Psoas muscle (tissue), 8 donors: ENCODE results near the gene CACNA1C. TPM values are rescaled to one million over a fixed set of nuclear protein-coding genes. Genes with fewer than 3 reads are reported as not detected.

Source experiments
- ATAC-seq, 4 donors: fragments of 200-7000 bp; cut with Tn5 transposase; one replicate each; pipeline ENCODE4 v1.9.1; 2020; ENCODE audit warnings: moderate library complexity in 3 of 4, mild to moderate bottlenecking in 2 of 4
- DNase-seq, 2 donors: peaks; one replicate each; pipeline ENCODE4 v3.0.0-alpha.2; 2020
- H3K27ac ChIP-seq: fragments of 200-600 bp; one replicate; pipeline ENCODE4 v1.8.0; 2022
- H3K27me3 ChIP-seq, 3 donors: fragments of 200-600 bp in 1 of 3; one replicate each; pipeline versions ENCODE4 v1.6.1 to v1.8.0; 2013 to 2022; ENCODE audit warnings: low read length in 2 of 3, mild to moderate bottlenecking in 2 of 3, moderate library complexity in 1 of 3; ENCODE audit not compliant: insufficient read depth in 3 of 3
- H3K36me3 ChIP-seq, 2 donors: fragments of 200-600 bp in 1 of 2; one replicate each; pipeline versions ENCODE4 v1.6.1 to v1.8.0; 2013 to 2022; ENCODE audit warnings: low read depth in 1 of 2, mild to moderate bottlenecking in 1 of 2, moderate library complexity in 1 of 2; ENCODE audit not compliant: insufficient read depth in 1 of 2
- H3K4me1 ChIP-seq: fragments of 200-600 bp; one replicate; pipeline ENCODE4 v1.8.0; 2022
- H3K4me3 ChIP-seq: fragments of 200-600 bp; one replicate; pipeline ENCODE4 v1.8.0; 2022; ENCODE audit warnings: mild to moderate bottlenecking
- H3K9me3 ChIP-seq: fragments of 200-600 bp; one replicate; pipeline ENCODE4 v1.8.0; 2022
- CTCF ChIP-seq: fragments of 200-600 bp; IDR thresholded peaks from one replicate; pipeline ENCODE4 v1.8.0; 2022; ENCODE audit warnings: antibody characterized with exemption
- WGBS, 3 donors: extraction: QIAGEN DNeasy Blood & Tissue Kit; methylation state at CpG; one replicate each; pipeline versions ENCODE4 v1.1.6 to v1.1.7; 2013; 5-methylcytosine and 5-hydroxymethylcytosine counted together
- intact Hi-C, 2 donors: fragments of 100-400 bp; cut with DNase I; formaldehyde crosslinking; loops; one replicate each; pipeline versions ENCODE4 v1.11.0 to v1.14.2; 2022
- polyA plus RNA-seq, 3 donors: library from polyadenylated mRNA; stranded (reverse); fragments of 200-250 nt; gene quantifications; one replicate each; pipeline ENCODE4 v1.2.3, GENCODE V29; 2013
- total RNA-seq, 4 donors: library from RNA; stranded (reverse); fragmentation: NEBNext Ultra II Directional in 2 of 4; extraction: Animal tissue kit (Norgen Biotek cat#: 25700) in 2 of 4; gene quantifications; one replicate each; pipeline versions ENCODE4 v1.2.1 to v1.2.4, GENCODE V29; 2021 to 2023
- donor health status: healthy with polysubstance abuse.
- donor health status: DM: no; HTN: no; CAD: no; lungs with moderate emphysema.
- donor health status: Bipolar disorder and iron deficiency.
- donor health status: healthy.
- donor health status: DM: yes; HTN: yes; CAD: no.
- donor health status: DM: no; HTN: no; CAD: no.
- donor health status: DM: no; HTN: no; CAD: no.
- donor health status: DM: yes; HTN: yes; CAD: no.

Gene CACNA1C
- total and polyA plus RNA-seq, 7 donors: 0.26 to 2.9 (median 0.95) TPM

- Histone ChIP-seq H3K27ac (no peak overlapping the region), H3K4me1 (peaks cover 13% of the 10 kb centered on the region)
- intact Hi-C loops: no loop called here
Observed at GRCh38 chr12:2032506-2032905, 20.3 kb upstream of the CACNA1C start.

GRCh38 chr12:2034633-2035430, 18.0 kb upstream of the CACNA1C start:
- intact Hi-C loops: loop anchor here in 1 of 2 donors (5.0 kb wide), 1 partner anchor 238 kb away; no protein-coding TSS in a partner anchor
- H3K36me3 ChIP-seq: no peaks in the 10 kb centered on the region
- H3K27ac ChIP-seq: no peak overlapping the region
- 11 to 17% (median 13%) methylated on average over 30 to 47 of the region's 47 CpGs for WGBS, 3 donors
- ATAC-seq: peak; percentile 93 to 100 (median 98)
- peak; percentile 90 to 92 for DNase-seq
- H3K4me1 ChIP-seq: peaks cover 13% of the 10 kb centered on the region
- peak overlapping the region; percentile 60 for H3K4me3 ChIP-seq
- H3K9me3 ChIP-seq: no peaks in the 10 kb centered on the region
- H3K27me3 ChIP-seq: peaks cover 0 to 18% (median 0%) of the 10 kb centered on the region in 3 donors
- peak; percentile 95 for TF ChIP-seq CTCF

More at GRCh38 chr12:2032506-2032905, 20.3 kb upstream of the CACNA1C start:
- Histone ChIP-seq H3K9me3 (no peaks in the 10 kb centered on the region), H3K36me3 (no peaks in the 10 kb centered on the region), H3K4me3 (no peak overlapping the region), H3K27me3 (peaks cover 0 to 29% (median 0%) of the 10 kb centered on the region in 3 donors)
- no peak for ATAC-seq
- no peak for DNase-seq
- 74 to 79% (median 77%) methylated on average over 8 of the region's 8 CpGs for WGBS, 3 donors
- no peak for TF ChIP-seq CTCF

GRCh38 chr12:2035431-2036055, 17.2 kb upstream of the CACNA1C start:
- Histone ChIP-seq H3K9me3 (no peaks in the 10 kb centered on the region), H3K36me3 (no peaks in the 10 kb centered on the region), H3K27ac (no peak overlapping the region), H3K4me3 (peak overlapping the region; percentile 60), H3K4me1 (peaks cover 13% of the 10 kb centered on the region), H3K27me3 (peaks cover 0 to 16% (median 0%) of the 10 kb centered on the region in 3 donors)
- WGBS, 3 donors: 35 to 44% (median 36%) methylated on average over 15 of the region's 15 CpGs
- ATAC-seq (peak in 3 of 4 donors; percentile 13 to 38 (median 18)), DNase-seq (no peak)
- intact Hi-C loops: loop anchor here in 1 of 2 donors (5.0 kb wide), 1 partner anchor 238 kb away; no protein-coding TSS in a partner anchor
- TF ChIP-seq CTCF: no peak

- Histone ChIP-seq H3K27ac (no peak overlapping the region), H3K4me3 (no peak overlapping the region), H3K4me1 (peaks cover 13% of the 10 kb centered on the region), H3K9me3 (no peaks in the 10 kb centered on the region), H3K27me3 (peaks cover 0 to 15% (median 0%) of the 10 kb centered on the region in 3 donors), H3K36me3 (no peaks in the 10 kb centered on the region)
- ATAC-seq: no peak
- intact Hi-C loops: loop anchor here in 1 of 2 donors (5.0 kb wide), 1 partner anchor 242 kb away; no protein-coding TSS in a partner anchor
- DNase-seq: no peak
- no peak for TF ChIP-seq CTCF
Observed at GRCh38 chr12:2039034-2039433, 13.8 kb upstream of the CACNA1C start.
